ENCODE data around the gene RIC3.
"Not testable (repeated sequence)": the region's sequence is repeated elsewhere in the genome, so short reads cannot be mapped to it uniquely, and the experiment has no call there.

Gene RIC3

DNA sequence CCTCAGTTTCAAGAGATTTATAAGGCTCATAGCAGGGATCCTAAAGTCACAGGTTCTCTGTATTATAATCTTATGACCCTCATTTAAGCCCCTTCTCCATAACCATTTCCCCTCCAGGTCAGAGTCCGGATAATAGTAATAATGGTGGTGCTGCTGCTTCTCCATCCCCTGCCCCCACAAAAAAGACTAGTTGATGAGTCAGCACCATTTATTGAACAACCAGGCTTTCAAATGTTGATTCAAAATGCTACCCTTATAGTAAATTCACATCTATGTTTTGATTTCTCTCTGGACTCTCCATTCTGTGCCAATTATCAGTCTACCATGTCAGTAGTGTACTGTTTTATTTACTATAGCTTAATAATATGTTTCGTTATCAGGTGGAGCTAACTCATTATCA, 17.6 kb upstream of the RIC3 start:
- DNase-seq: no peak

DNA sequence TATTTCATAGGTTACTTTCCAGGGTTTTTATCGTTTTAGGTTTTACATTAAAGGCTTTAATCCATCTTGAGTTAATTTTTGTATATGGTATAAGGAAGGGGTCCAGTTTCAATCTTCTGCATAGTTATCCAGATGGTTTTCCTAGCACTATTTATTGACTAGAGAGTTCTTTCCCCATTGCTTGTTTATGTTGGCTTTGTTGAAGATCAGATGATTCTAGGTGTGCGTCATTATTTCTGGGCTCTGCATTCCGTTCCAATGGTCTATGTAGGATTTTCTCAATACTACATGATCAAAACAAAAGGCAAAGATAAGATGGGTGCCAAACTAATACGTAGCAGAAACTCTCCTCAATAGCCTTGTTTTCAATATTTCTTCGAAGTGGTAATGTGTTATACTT, 14.3 kb upstream of the RIC3 start:
- no peak for DNase-seq

DNA sequence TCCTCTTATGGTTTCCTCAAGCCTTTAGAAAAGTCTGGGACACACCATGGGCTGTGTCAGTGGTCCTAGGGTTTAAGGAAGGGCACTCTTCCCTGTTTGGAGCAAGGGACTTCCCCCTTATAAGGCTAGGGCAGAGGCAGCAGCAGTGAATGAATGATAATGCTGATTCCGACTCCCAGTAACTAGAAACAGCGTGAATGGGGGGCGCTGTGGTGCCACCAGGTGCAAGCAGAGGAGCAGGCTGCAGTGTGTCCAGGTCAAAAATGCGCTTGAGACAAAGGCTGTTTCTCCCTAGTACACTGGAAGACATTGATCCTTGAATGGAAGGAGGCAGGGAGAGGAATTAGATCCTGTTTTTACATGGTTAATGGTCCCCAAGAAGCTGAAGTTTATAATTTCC, 11.6 kb upstream of the RIC3 start:
- DNase-seq: no peak

DNA sequence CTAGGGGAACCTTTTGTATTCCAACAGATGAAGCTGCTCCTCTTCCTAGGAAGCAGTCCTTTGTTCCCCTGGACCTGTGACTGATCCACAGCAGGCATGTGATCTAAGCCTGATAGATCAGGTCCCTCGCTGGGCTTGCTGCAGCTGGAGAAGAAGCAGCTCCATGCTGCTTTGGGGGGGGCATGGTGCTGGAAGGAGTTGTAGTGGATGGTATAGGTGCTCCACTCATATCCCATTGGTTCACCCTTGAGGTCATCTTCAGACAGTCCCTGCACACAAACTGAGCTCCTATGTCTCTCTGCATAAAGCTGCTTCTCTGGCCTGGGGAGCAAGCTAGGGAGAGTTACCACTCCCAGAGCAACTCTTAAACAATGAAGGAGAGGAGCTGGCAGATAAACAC, 9.5 kb upstream of the RIC3 start:
- DNase-seq: no peak

DNA sequence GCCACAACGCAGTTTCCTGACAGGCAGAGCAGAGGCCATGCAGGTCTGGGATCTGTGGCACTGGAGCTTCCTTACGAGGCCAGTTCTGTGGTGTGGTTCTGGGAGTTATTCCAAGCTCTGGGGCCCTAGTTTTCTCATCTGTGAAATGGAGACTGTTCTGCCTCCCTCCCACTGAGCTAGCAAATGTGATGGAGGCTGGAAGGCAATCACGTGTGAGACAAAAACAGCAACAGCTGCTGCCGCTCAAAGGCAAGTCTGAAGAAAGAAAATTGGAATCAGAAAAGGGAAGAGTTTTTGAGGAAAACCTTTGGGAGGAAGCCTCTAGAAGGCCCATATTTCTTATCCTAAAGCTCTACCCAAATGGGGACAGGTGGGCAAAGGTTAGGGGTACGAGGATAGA, 8.3 kb upstream of the RIC3 start:
- no peak for DNase-seq

DNA sequence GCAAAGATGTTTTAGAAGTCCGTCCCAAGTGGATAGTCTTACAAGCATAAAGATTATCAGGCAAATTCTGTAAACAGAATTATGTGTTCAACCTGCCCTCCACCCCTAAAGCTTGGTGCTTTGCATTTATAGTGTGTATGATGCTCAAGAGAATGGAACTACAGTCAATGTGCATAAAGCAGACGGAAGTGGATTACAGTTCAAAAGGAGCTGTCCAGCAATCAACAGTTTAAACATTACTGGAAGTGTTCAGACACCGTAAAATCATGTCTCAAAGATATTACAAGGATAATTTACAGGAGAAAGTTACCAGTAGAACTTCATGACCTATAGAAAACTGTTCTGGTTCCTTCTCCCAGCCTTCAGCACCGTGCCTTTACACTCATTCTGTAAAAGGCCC, 1.0 kb downstream of the RIC3 start:
- no peak for DNase-seq

DNA sequence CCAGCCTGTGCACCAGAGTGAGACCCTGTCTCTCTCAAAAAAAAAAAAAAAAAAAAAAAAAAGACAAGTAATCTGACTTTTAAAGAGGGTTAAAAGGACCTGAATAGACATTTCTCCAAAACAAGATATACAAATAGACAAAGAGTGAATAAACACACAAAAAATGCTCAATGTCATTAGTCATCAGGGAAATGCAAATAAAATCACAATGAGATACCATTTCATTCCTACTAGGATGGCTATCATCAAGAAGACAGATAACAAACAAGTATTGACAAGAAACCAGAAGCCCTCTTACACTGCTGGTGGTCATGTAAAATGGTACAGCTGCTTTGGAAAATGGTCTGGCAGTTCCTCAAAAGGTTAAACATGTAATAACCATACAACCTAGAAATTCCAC, 4.1 kb downstream of the RIC3 start:
- no peak for DNase-seq

DNA sequence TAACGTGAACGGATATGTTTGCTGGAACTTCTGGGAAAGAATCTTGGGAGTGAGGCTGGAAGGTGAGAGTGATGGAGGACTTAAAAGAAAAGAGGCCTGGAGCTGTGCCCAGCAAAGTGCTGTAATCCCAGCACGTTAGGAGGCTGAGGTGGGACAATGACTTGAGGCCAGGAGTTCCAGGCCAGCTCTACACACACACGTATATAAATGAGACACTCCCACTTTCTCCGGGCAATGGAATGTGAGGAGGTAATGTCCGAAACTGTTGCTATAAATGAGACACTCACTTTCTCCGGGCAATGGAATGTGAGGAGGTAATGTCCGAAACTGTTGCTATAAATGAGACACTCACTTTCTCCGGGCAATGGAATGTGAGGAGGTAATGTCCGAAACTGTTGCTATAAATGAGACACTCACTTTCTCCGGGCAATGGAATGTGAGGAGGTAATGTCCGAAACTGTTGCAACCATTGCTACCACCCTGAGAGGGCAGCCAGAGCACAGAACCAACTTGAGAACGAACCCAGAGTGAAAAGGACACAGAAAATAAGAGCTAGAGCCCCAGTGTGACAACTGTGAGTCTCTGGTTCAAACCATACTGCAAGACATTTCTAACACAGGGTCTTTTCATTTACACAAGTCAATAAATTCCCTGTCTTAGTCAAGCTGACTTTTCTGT, 7.1 kb downstream of the RIC3 start:
- not testable (repeated sequence) for DNase-seq

DNA sequence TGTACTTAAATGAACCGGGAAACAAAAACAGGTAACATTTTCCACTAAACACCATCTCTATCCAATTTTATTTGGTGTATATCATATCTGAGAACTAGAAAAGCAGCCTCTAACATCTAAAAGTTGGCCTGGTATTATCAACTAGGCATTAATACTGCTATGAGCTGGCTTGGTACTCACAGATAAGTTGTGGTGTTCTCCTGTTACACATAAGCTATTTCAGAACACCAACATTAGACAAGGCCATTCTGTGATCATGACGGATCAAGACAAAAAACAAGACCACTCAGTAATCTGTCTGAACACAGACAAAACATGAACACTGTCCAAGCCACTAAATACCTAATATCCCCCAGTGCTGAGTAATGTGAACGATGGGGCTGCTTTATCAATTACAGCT, 11.9 kb downstream of the RIC3 start:
- DNase-seq: no peak

DNA sequence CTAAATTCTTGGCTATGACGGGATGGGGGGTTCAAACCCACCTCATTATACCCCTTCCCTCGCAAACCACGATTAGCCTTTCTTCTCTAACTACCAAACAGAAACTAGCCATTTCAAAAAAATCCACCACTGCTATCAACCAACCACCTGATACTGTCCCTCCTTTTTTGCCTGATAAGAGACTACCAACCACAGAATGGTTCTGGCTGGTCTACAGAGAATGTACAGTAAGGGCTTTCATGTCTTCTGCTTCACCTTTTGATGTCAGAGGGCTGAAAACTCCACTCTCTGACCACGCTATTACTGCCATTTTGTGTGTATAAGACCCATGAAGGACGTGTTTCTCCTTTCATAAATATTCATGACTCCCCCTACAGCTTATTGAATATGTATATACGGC, 19.1 kb downstream of the RIC3 start:
- no peak for DNase-seq

DNA sequence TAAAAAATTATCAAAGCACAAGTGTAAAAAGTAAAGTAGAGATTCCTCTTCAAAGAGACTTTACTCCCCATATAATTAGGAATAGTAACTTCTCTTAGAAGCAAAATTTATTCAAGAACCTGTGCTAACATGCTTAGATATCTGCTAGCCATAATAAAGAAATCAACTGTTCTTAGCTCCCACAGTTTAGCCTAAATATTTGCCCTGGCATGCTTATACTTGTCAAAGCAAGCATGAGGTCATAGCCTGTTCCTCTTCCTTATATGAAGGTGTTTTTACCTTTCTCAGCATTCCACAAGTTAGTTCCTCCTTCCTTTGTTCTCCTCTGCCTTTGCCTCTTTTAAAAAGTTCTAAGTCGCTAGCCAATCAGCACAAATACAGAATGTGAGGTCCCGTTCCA, 30.3 kb downstream of the RIC3 start:
- no peak for DNase-seq

DNA sequence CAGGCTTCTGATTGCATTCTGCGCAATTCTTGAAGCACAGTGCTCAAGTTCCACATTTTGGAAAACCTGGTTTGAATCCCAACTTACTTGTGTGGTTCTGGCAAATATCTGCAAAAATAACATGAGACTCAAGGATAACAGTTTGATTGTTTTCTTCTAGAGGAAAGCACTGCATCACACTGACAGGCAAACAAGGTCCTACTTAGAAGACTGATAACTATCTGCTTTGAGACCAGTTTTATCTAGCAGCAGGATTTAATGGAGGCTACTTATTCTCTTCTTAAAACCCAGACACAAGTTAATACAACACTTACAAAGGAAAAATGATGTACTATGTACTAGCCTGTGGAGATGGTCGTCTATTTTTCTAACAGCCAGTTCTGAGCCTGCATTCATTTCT, 41.4 kb downstream of the RIC3 start:
- DNase-seq: no peak

DNA sequence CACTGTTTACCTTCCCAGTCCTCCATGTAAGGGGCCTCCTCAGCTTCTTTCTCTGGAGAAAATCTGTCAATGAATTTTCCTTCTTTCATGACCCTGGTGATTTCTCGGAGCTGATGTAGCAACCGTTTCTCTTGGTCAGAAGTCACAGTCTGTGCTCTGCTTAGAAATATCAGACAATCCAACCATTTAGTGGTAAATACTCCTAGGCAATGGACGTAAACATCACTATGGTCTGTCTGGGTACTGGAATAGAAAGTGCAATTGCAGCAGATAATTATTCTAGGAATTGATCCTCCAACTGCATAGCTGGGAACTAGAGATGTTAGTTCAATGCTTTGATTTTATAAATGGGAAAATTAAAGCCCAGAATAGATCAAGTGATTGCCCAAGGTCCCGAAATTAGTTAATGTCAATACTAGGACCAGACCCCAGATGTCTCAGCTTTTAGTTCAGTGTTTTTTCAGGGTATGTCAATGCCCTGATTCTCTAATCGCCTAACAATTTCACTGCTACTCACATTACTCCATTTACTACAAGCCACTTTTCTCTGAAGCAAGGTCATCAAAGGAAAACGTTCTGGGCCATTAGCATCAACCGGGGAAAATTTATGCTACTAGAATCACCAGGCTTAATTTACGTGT, 42.1 kb downstream of the RIC3 start:
- no peak for DNase-seq

DNA sequence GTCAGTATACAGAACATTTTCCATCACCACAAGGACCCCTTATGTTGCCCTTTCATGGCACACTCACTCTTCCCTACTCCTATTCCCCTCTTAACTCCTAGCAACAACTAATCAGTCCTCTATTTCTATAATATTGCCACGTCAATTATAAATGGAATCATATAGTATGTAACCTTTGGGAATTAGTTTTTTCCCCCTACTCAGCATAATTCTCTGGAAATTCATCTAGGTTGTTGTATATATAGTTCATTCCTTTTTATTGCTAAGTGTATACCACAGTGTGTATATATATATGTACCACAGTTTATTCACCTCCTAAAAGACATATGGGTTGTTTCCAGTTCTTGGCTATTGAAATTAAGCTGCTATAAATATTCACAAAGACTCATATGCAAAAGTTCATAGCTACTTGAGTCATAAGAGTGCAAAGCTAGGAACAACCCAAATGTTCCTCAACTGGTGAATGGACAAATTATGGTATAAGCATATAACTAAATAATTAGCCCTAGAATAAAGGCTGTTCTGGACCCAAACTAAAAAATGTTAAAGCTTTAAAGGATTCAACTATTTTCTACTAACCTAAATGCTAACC, 46.6 kb downstream of the RIC3 start:
- DNase-seq: no peak

DNA sequence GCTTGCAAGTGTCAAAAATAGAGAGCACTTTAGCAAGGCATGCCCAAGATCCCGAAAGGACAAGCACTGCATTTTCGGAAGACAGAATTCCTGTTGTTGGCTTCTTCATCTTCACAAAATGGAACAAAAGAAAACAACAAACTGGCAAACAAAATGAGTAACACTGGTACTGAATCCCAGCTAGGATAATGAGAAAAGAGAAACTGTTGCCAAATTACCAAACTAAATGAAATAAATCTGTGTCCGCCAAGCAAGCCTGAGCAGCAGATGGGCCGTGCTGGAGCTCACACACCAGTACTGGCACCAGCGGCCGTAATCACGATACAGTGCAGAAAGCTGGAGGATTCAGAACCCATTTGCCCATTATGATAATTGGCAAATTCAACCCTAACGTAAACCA, 57.2 kb downstream of the RIC3 start:
- no peak for DNase-seq

DNA sequence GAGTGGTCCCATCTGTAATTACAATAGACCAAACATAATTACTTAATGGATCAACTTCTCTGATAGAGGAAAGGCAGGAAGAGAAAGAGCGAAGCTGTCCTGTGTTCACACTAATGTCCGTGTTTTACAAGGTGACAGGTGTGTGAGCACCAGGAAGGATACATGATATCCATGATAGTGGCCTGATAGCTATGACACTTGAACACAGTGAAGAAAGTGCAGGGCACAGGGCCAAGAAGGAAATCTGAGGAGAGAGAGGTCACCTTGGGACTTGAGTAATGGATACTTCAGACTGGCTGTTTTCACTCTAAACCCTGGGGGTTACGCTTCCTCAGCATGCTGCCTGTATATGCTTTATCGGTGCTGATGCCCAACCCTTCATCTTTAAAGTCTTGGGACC, 58.4 kb downstream of the RIC3 start:
- no peak for DNase-seq

DNA sequence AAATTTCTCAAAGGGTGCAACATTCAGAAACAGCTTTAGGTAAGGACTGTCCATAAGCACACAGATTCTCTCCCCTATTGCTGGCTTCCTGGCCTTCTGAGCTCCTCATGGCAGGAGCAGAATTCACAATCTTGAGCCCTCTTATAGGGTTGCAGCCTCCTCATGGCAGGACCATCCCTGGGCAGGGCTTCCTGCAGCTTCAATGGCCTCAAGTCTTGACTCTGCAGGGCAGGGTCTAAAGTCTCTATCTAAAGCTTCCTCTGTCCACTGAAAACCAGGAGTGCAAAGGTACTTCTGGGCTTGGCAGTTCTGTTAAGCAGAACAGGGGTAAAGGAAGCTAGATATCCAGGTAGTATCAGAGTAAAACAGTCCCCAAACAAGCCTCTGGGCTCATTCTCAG, 59.1 kb downstream of the RIC3 start:
- no peak for DNase-seq

DNA sequence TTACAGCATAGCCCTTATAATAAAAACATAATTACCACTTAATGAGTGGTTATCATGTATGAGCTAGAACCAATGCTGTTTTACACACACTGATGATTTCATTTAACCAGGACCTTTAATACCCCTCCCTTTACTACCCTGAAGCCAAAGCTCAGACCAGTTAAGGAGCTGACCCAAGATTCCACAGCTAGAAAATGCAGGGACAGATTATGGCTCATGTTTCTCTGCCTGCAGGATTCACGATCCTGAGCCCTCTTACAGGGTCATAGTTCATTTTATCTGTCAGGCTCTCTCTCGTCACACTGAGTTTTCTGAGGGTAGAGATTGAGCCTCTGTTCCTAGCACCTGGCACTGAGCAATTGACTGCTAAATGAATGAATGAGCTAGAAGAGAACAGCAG, 60.4 kb downstream of the RIC3 start:
- no peak for DNase-seq

DNA sequence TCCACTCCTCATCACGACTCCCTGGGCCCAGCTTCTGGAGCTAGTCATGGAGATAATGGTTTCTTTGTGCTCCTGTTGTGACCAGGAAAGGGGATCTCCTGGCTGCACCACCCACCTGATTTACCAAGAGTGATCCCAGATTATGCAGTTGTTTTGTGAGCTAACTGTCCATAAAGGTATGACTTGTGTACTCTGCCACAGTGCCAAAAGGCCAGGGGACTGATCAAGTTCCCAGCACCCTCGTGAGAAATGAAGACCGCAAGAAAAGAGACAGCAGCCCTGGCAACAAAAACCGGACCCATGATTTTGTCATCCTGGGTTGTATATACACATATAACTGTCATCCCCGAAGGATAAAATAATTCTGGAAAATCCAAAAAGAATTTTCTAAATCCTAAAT, 61.2 kb downstream of the RIC3 start:
- no peak for DNase-seq

DNA sequence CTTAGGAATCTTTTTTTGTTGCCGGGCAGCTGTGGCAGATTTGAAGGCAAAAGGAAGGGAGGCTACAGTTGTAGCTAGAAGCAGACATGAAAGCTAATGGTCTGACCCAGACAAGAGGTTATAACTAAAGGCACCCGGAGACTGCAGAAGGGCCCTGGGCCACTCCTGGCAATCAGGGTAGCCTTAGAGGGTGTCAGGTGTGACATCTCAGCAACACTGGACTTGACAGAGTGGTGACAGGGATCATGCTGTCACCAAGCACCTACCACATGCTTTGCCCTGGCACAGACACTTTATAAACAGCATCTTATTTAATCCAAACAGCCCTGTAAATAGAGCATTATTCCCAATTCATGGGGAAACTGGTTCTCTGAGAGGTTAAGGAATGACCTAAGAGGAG, 62.1 kb downstream of the RIC3 start:
- no peak for DNase-seq

DNA sequence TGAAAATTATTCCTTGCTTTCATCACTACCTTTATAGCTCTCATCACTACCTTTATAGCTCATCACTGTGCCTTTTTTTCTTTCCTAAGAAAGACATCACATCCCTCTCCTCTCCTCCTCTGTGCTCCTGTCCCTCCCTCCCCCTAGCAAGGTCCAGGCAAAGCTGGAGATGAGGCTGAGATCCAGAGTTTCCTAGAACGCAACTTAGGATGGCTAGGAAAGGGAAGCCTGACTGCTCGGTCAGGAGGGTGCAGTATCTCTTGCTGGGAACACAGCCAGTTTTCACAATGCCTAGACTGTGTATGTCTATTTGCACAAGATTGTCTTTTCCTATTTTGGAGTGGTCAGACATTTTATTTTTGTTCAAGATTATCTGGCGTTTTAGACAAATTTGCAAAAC, 63.2 kb downstream of the RIC3 start:
- no peak for DNase-seq

DNA sequence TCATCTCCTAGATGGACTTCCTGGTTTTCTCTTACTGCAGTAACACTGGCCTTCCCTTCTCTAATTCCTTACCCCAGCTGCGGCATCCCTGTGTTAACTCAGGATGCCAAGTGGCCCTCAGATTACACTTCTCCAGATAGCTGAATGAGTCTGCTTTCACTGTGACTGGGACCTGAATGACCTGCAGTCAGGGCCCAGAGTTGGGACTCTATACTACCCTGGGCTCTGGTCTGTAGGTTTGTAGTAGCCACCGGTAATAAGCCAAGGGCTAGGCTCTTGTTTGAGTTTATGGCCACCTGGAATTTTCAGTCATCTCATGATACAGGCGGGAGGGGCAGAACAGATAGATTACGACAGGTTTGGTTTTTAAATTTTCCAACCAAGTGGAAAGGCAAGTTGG, 63.7 kb downstream of the RIC3 start:
- no peak for DNase-seq

DNA sequence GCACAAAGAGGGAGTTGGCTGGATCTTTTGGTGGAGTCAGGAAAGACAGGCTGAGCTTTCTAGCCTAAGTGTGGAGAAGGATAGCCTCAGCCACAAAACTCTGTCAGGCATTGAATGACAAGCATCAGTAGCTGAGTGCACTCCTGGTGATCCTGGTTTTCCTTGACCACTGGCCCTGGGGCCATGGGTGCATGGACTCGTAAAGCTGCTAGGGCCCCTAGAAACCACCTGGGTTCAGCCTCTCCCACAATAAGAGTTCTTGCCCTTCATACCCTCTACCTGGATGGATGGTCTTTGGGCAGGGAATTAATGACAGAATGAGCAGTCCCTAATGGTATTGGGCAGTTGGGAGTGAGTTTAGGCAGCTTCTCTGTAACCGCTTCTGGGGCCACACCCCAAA, 64.9 kb downstream of the RIC3 start:
- DNase-seq: no peak

DNA sequence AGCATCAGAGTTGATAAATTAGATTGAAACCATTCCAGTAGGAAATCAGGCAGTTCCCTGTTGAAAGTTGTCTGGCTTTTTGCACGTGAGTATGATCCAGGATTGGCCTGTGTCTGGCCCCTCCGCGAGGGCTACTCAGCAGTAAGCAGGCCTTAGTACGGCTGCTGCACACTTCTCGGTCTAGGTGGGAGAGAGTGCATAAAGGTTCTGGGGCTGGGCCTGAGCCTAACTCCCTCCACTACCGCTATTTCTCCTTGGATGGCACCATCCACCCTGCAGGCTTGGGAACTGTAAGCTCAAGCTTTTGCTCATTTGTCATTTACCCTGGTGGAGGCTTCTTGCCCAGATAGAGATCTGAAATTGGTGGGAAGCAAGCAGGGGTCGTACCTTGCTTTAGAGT, 65.9 kb downstream of the RIC3 start:
- DNase-seq: no peak
